Measurements from ENCODE around the gene FASN.
A peak's percentile ranks its signal among the peaks of the same experiment; 100 is the strongest.

FASN gene

DNA sequence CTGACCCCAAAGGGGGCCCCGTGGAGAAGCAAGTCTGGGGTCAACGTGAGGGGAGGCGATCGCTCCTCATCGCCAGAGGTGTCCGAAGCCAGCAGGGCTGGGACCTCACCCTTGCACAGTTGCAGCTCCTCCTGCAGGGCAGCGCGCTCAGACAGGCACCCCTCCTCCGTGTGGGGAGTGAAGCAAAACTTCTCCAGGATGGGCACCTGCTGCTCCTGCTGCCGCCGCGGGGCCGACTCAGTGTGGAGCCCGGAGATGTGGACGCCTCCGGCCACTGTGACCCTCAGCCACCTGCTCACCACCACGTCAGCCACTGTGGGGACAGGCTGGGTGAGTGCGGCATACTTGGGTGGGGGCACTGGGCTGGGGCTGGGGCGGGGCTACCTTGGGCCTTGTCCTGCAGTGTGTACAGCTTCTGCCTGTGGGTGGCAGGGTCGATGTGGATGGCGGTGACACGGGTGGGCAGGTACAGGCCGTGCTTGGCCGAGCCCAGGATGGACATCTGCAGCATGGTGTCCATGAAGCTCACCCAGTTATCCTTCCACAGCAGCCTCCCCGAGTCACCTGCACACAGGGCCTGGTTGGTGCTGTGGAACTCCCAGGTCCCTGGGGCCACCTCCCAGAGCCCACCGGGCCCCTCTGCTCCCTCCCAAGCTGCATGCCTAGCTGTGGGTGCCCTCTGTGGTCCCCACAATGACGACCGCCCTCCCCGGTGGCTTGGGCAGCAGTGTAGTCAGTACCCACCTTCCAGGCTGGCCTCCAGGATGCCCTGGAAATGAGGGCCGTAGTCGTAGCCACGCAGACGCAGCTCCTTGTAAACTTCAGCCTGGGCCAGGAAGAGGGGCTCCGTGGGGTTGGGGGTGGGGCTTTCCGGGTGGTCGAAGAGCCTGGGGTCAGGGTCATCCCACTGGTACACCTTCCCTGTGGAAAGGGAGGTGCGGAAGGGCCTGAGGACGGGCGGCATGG is 10.8 kb downstream of the FASN start:
- no peak for DNase-seq

DNA sequence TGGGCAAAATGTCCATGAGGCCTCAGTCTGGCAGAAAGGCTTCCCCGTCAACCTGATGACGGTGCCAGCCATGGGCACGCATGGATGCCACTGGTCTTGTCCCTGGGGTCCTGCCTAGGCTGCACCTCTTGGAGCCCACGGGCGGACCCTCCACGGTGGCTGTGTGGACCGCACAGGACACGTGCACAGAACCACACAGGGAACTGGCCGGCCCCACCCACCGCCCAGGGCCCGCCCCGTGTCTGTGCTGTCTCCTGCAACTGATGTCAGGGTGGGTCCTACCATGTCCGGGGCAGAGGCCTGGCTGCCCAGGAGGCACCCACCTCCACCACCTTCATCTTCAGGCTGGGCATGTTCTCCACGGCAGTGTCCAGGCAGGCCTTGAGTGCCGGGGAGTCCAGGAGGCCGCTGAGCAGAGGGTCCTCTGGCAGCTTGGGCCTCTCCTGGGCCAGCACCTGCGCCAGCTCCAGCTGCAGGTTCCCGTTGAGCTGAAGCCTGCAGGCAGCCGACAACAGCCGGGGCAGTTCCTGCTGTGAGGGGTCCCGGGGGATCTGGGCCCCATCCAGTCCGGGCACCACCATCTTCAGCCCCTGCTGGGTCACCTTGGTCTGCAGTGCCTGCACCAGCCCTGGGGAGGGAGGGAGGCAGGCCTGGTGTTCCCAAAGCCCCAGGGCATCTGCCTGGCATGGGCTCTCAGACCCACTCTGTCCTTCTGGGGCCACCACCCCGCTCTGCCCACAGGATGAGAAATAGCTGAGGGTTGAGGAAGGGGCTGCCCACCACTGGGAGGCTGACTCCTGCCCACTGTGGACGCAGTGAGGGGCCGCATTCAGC is 11.9 kb downstream of the FASN start:
- no peak for DNase-seq

- DNase-seq: no peak
Observed at GRCh38 chr17:82085031-82085861, 12.8 kb downstream of the FASN start.

DNA sequence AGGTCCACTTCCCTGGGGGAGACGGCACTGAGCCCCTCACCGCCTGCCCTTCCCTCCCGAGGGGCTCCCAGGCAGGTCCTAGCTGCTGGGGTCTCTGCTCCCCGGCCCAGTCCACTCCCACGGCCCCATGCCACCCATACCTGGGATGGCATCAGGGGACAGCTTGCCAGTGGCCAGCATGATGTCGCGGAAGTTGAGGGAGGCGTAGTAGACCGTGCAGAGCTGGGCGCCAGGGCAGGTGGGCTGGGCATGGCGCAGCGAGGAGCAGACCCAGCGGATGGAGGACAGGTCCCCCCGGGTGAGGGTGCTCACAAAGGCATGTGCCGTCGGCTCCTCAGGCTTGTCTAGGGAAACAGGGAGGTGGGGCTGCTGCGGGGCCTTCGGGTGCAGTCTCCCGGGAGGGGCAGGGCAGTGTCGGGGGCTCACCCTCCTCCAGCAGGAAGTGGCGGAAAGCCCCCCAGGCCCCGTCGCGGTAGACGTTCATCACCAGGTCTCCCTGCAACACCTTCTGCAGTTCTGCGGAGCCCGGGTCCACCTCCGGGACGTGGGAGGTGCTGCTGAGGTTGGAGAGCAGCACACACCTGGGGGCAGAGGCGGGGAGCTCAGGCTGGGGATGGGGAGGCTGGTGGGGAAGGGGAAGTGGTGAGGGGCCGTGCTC is 13.5 kb downstream of the FASN start:
- DNase-seq: no peak

DNA sequence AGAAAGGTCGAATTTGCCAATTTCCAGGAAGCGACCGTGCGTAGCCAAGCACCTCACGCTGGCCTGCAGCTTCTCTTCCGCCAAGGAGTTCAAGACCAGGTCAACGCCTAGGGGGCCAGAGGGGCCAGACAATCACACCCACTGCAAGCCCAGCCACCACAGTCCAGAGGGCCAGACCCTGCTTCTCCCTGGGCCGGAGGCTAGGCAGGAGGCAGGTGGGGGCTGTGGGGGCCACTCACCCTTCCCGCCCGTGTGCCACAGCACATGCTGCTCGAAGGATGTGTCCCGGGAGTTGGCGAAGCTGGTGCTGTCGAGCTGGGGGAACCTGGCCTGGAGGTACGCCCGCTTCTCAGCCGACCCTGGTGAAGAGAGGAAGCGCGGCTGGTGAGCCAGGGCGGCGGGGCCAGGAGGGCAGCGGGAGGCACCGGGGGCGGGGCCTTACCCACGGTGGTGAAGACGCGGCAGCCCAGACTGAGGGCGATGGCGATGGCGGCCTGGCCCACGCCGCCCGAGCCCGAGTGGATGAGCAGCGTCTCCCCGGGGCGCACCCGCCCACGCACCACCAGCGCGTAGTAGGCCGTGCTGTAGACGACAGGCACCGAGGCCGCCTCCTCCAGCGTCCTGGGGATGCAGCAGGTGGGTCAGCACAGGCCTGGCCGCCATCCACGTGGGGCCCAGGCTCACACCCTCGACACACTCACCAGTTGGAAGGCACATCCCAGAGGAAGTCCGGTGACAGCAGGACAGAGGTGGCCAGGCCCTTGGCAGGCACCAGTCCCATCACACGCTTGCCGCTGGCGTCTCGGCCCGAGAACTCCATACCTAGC is 14.3 kb downstream of the FASN start:
- DNase-seq: no peak

GRCh38 chr17:82083009-82083408 is 15.0 kb downstream of the FASN start:
- no peak for DNase-seq

DNA sequence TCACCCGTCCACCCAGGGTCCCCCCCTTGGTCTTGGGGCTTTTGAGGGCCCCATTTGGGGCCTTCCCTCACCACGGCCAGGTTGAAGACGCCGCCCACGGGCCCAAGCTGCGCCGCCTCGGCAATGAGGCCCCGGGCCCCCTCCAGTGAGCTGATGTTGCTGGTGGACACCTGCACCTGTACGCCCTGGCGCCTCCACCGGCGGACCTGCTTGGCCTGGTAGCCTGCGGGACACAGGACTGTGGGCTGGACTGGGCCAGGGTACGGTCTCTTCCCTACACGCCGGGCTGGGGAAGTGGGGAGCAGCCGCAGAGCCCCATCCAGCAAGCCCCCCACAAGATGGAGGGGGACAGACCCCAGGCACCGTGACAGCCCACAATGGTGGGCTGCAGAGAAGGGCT is 15.6 kb downstream of the FASN start:
- DNase-seq: no peak

GRCh38 chr17:82081966-82082365 is 16.1 kb downstream of the FASN start:
- no peak for DNase-seq

DNA sequence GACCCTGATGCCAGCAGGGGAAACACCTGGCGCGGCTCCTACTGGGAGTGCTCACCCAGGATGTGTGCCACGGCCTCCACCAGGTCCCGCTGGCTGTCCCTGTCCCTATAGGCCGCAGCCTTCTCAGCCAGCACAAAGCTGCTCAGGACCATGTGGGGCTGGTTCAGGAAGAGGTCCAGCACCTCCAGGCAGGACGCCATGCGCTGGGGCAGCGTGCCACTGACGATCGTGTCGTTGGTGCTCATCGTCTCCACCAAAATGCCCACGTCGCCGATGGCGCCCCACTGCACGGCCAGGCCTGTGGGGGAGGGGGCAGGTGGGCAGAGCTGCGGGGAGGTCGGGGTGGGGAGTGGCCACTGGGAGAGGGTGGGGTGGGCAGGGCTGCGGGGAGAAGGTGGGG is 16.5 kb downstream of the FASN start:
- no peak for DNase-seq

DNA sequence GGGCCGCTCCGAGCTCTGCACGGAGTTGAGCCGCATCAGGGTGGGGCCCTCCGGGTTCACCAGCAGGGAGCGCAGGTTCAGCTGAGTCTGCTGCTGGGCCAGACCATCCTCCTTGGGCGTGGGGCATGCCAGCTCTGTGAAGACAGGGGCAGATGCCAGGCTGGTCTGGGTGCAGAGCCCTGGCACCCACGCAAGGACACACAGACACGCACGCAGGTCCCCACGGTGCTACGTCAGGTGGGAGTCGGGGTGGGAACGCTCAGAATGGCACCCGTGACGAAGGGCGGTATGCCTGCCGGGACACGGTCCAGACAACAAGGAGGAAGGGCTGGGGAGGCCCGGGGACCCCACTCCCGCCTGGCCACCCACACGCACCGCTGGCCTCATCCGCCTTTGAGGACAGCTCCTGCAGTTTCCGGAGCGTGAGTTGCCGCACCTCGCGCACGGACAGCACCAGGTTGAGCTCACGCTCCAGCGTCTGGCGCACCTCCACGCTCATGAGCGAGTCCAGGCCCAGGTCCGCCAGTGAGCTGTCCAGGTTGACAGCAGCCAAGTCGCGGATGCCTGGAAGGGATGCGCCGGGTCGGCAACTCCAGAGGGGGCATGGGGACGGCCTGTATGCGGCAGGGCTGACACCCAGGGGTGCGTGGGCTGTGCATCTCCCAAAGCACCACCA is 17.1 kb downstream of the FASN start:
- no peak for DNase-seq

- DNase-seq: peak in 1 of 2 experiments; percentile 43
Observed at GRCh38 chr17:82080048-82080788, 17.8 kb downstream of the FASN start.

- DNase-seq: no peak
Observed at GRCh38 chr17:82079001-82079677, 18.9 kb downstream of the FASN start.

DNA sequence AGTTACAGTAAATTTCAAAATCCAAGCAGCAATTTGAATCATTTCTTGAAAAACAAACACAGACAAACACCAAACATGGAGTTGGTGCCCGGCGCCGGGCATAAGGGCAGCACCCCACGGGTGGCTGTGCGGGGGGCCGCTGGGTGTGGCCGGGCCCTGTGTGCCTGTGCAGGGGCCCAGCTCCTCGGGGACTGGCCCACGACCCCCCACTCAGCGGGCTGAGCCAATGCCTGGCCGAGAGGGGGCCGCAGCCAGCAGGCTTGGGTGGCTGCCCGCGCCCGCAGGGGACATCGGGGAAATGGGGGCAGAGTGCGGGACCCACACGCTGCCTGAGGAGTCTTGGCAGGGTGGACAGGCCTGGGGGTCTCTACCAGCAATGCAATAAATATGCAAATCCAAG is 19.6 kb downstream of the FASN start:
- no peak for DNase-seq

DNA sequence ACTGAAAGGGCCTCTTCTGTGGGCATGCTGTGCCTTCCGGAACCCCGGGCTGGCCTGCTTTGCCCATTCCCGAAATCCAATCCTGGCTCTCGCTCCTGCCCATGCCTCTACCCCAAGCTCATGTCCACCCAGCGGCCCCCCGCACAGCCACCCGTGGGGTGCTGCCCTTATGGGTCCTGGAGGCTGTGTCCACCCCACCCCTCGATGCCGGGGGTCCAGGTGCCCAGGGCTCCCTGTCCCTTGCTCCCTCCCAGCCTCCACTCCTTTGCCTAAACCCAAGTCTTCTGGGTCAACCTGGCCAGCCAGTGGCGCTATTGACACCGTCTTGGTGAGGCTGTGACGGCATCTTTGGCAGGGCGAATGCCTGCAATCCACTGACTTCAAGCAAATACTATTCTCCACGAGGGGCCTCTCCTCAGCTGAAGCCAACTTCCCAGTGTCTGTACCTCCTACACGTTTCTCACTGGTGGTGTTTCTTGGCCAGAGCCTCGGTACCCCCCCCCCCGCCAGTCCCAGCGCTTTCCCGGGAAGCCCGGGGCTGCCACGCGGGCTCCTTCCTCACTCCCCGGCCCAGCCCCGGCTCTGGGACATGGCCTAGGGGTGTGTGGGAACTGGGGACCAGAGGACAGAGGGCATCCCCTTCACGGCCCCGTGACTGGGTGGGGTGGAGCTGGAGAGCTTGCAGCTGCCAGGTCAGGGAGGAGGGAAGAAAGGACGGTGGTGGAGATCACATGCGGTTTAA is 20.2 kb downstream of the FASN start:
- no peak for DNase-seq

DNA sequence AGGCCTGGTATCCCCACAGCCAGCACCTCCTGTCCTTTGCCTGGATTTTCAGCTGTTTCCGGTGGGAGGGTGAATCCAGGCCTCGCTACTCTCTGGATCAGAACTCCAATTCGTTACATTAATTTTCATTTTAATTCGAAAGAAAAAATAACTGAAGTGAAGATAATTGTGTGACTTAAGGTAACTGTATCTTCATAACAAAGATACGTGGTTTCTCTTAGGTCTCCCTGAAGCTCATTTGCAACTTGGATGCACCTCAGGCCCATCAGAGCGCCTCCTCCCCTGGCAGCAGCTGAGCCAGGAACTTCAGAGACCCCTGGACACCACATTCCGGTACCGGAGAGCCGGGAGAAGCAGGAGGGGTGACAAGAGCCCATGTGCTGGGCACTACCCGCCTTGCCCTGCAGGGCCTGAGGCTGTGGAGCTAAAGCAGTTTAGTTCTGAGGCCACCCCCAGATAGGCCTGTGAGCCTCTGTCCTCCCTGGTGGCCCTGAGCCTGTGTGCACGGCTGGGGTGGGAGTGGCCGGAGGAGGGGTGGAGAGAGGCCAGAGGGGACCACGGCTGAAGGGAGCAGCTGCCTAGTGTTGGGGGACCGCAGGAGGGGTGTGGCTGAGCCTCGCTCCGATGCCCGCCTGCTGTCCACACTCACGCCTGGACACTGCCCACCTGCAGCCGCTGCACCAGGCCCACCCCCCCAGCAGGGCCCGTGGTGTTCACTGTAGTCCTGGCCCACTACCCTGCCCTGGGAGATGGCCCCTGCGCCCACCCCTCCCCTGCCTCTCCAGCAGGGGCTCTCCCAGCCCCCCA is 21.0 kb downstream of the FASN start:
- DNase-seq: no peak

GRCh38 chr17:82076018-82076784 is 21.8 kb downstream of the FASN start:
- DNase-seq: no peak

- DNase-seq: no peak
Observed at GRCh38 chr17:82073446-82073845, 24.6 kb downstream of the FASN start.
